Keratinocyte (primary cell): Measurements from ENCODE around the gene VPS13D. TPM values are rescaled to one million over a fixed set of nuclear protein-coding genes. Genes with fewer than 3 reads are reported as not detected.

ENCODE experiments used
- DNase-seq: peaks from one replicate; pipeline ENCODE4 v3.0.0-alpha.2; 2011; ENCODE audit warnings: low read depth, missing footprints, low spot score
- FAIRE-seq: peaks from 2 replicates; lab custom pipeline; 2011; peaks lifted over from hg19 to GRCh38; lab: Jason Lieb, UNC
- H2AFZ ChIP-seq: 2 replicates; pipeline ENCODE4 v1.6.0; 2012; ENCODE audit warnings: low read length, control low read depth, inconsistent platforms; ENCODE audit not compliant: control insufficient read depth
- H3K27ac ChIP-seq: 2 replicates; pipeline ENCODE4 v1.5.1; 2011; ENCODE audit warnings: low read length; ENCODE audit not compliant: control insufficient read depth, insufficient read depth
- H3K27me3 ChIP-seq: 3 replicates; pipeline ENCODE4 v1.6.0; 2011; ENCODE audit warnings: low read length; ENCODE audit not compliant: control insufficient read depth, insufficient read depth; ENCODE audit errors: extremely low read depth
- H3K36me3 ChIP-seq, 2 experiments: 2 replicates in 1 of 2; 3 replicates in 1 of 2; pipeline ENCODE4 v1.5.1; 2011; ENCODE audit warnings: low read length in 2 of 2, mild to moderate bottlenecking in 1 of 2; ENCODE audit not compliant: control insufficient read depth in 2 of 2, insufficient read depth in 2 of 2; ENCODE audit errors: extremely low read depth in 1 of 2
- H3K4me1 ChIP-seq: 3 replicates; pipeline ENCODE4 v1.5.1; 2011; ENCODE audit warnings: low read length; ENCODE audit not compliant: control insufficient read depth, insufficient read depth; ENCODE audit errors: extremely low read depth
- H3K4me2 ChIP-seq: 3 replicates; pipeline ENCODE4 v1.6.0; 2011; ENCODE audit warnings: low read depth, low read length; ENCODE audit not compliant: control insufficient read depth, insufficient read depth; ENCODE audit errors: extremely low read depth
- H3K4me3 ChIP-seq, 3 experiments: fragments of 200-600 bp in 1 of 3; sonication (generic) in 1 of 3; 2 replicates in 2 of 3; 3 replicates in 1 of 3; pipeline ENCODE4 v1.5.1; 2011 to 2016; ENCODE audit warnings: low read length in 3 of 3, mild to moderate bottlenecking in 3 of 3, control low read depth in 2 of 3, inconsistent platforms in 1 of 3, low read depth in 1 of 3, mixed read lengths in 1 of 3, mixed run types in 1 of 3, moderate library complexity in 1 of 3; ENCODE audit not compliant: control insufficient read depth in 2 of 3, insufficient read depth in 2 of 3; ENCODE audit errors: extremely low read depth in 1 of 3
- H3K79me2 ChIP-seq: 2 replicates; pipeline ENCODE4 v1.6.0; 2012; ENCODE audit warnings: low read length; ENCODE audit not compliant: control insufficient read depth, insufficient read depth
- H3K9ac ChIP-seq: 3 replicates; pipeline ENCODE4 v1.6.0; 2011; ENCODE audit warnings: low read length; ENCODE audit not compliant: control insufficient read depth, insufficient read depth; ENCODE audit errors: extremely low read depth
- H3K9me1 ChIP-seq: 3 replicates; pipeline ENCODE4 v1.6.0; 2011; ENCODE audit warnings: low read length; ENCODE audit not compliant: control insufficient read depth, insufficient read depth; ENCODE audit errors: extremely low read depth
- H3K9me3 ChIP-seq: 2 replicates; pipeline ENCODE4 v1.5.1; 2012; ENCODE audit warnings: low read depth, low read length; ENCODE audit not compliant: control insufficient read depth
- H4K20me1 ChIP-seq: 3 replicates; pipeline ENCODE4 v1.6.0; 2011; ENCODE audit warnings: low read length; ENCODE audit not compliant: control insufficient read depth, insufficient read depth; ENCODE audit errors: extremely low read depth
- CTCF ChIP-seq, 3 experiments: IDR thresholded peaks in 1 of 3; conservative IDR thresholded peaks in 1 of 3; optimal IDR thresholded peaks in 1 of 3; 2 replicates in 2 of 3; 3 replicates in 1 of 3; pipeline versions ENCODE3 to v1.5.1; 2011; ENCODE audit warnings: low read length in 3 of 3, mild to moderate bottlenecking in 3 of 3, moderate library complexity in 2 of 3, control low read depth in 1 of 3, inconsistent platforms in 1 of 3; ENCODE audit not compliant: insufficient read depth in 2 of 3; ENCODE audit errors: extremely low read depth in 1 of 3
- EZH2 ChIP-seq: IDR thresholded peaks from one replicate; pipeline ENCODE4 v1.6.1; 2012; ENCODE audit warnings: inconsistent platforms, mild to moderate bottlenecking, low read length, moderate library complexity
- dilution Hi-C: fragments of 300-500 bp; cut with MboI; formaldehyde crosslinking; loops from one replicate; pipeline ENCODE4 v1.7.0; 2020; ENCODE audit warnings: low sequenced_read_pairs; ENCODE audit not compliant: extremely low pct_ligation_motif_present
- polyA plus RNA-seq, 5 experiments: library from polyadenylated mRNA; depleted of rRNA in 3 of 5; stranded (reverse) in 3 of 5; stranded (forward) in 1 of 5; unstranded in 1 of 5; fragments of >200 nt; gene quantifications; 1 replicate in 1 of 5; 2 replicates in 3 of 5; 3 replicates in 1 of 5; pipeline versions ENCODE4 v1.2.1 to v1.2.3, GENCODE V29; 2011 to 2012; ENCODE audit warnings: missing spikeins in 2 of 5, low read depth in 1 of 5, low replicate concordance in 1 of 5

Gene VPS13D
- polyA plus RNA-seq, 1 donor (not counting 4 experiments of a cell fraction or from before 2014, with no cell fraction given): 19.0 TPM

DNA sequence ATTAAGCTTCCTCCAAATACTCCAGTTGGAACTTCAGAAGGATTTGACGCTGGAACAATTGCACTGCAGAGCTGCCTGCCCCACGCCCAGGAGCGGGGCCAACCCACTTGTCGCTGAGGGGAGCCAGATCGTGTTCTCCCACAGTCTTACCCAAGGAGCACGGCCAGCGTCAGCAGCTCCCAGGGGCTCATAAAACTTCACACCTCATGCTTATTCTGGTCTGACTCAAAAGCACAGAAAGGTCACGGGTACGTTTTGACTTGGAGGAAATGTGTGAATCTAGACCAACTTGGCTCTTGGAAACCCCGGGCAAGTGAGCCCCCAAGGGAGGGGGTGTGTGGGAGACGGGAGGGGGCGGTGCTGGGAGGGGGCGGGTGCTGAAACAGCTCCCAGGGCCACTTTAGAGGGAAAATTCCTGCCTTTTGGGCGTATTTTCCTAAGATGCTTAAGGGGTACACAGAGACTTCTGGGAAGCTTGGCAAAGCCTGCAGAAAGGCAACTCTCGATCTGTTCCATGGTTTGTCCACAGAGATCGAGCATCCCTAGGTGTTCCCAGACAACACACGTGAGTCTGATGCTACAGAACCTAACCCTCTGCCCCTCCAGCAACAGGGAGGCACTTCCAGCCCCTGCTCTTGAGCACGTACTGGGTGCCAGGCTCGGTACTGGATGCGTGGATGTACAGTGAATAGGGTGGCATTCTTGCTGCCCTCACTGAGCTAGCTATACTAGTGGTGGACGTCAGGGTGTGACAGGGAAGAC lies 289.3 kb downstream of the VPS13D start:
- H3K9ac ChIP-seq: no peak overlapping the region
- TF ChIP-seq CTCF (optimal IDR thresholded peaks at IDR 0.05 in 1 of 3, IDR thresholded peaks at IDR 0.05 in 1 of 3, conservative IDR thresholded peaks at IDR 0.05 in 1 of 3; ENCODE audit: extremely low read depth in 1 of 3, insufficient read depth in 2 of 3, low read length in 3 of 3) (no peak), EZH2 (no peak)
- H3K9me1 ChIP-seq: no peaks in the 10 kb centered on the region
- H3K4me3 ChIP-seq: no peak overlapping the region
- no peak overlapping the region for H2AFZ ChIP-seq
- peaks cover 6% of the 10 kb centered on the region for H3K27me3 ChIP-seq
- no peaks in the 10 kb centered on the region for H3K36me3 ChIP-seq
- H3K4me2 ChIP-seq: no peak overlapping the region
- FAIRE-seq: no peak
- no peak for DNase-seq
- H3K27ac ChIP-seq: no peak overlapping the region
- H3K4me1 ChIP-seq: no peaks in the 10 kb centered on the region
- H3K9me3 ChIP-seq: no peaks in the 10 kb centered on the region
- no peaks in the 10 kb centered on the region for H3K79me2 ChIP-seq
- H4K20me1 ChIP-seq: no peaks in the 10 kb centered on the region
- dilution Hi-C loops: no loop called here

DNA sequence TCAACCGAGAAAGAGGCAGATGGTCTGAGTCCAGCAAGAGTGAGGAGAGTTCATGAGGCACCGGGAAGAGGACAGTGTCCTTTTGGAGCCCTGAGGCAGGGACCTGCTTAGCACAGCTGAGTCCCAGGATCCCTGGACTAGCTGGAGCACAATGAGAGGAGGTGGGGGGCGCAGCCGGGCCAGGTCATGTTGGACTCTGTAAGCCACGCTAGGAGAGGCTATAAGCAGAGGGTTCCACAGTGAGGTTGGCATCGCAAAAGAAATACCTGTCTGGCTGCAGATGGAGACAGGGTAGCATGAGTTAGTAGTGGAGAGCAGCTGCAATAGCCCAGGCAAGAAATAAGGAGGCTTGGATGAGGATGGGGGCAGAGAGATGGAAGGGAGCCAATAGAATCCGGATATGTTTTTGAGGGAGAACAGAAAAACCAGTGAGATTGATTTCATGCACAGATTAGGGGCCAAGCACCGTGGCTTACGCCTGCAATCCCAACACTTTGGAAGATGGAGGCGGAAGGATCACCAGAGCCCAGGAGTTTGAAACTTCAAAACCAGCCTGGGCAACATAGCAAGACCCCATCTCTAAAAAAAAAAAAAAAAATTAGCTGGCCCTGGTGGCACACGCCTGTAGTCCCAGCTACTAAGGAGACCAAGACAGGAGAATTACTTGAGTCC lies 290.0 kb downstream of the VPS13D start:
- Histone ChIP-seq H3K36me3 (no peaks in the 10 kb centered on the region), H3K4me3 (no peak overlapping the region), H4K20me1 (no peaks in the 10 kb centered on the region), H2AFZ (no peak overlapping the region), H3K9me1 (no peaks in the 10 kb centered on the region), H3K4me1 (no peaks in the 10 kb centered on the region), H3K9me3 (no peaks in the 10 kb centered on the region), H3K9ac (no peak overlapping the region), H3K27me3 (peaks cover 6% of the 10 kb centered on the region), H3K4me2 (no peak overlapping the region), H3K79me2 (no peaks in the 10 kb centered on the region), H3K27ac (no peak overlapping the region)
- TF ChIP-seq CTCF (optimal IDR thresholded peaks at IDR 0.05 in 1 of 3, IDR thresholded peaks at IDR 0.05 in 1 of 3, conservative IDR thresholded peaks at IDR 0.05 in 1 of 3; ENCODE audit: extremely low read depth in 1 of 3, insufficient read depth in 2 of 3, low read length in 3 of 3): no peak
- no peak for TF ChIP-seq EZH2
- FAIRE-seq (no peak), DNase-seq (no peak)
- dilution Hi-C loops: no loop called here
